HCEC 1CT (cell line): ENCODE results near the gene C19orf67.

ENCODE experiments used
- DNase-seq: peaks from one replicate; pipeline ENCODE4 v3.0.0-alpha.2; 2017

Gene C19orf67

DNA sequence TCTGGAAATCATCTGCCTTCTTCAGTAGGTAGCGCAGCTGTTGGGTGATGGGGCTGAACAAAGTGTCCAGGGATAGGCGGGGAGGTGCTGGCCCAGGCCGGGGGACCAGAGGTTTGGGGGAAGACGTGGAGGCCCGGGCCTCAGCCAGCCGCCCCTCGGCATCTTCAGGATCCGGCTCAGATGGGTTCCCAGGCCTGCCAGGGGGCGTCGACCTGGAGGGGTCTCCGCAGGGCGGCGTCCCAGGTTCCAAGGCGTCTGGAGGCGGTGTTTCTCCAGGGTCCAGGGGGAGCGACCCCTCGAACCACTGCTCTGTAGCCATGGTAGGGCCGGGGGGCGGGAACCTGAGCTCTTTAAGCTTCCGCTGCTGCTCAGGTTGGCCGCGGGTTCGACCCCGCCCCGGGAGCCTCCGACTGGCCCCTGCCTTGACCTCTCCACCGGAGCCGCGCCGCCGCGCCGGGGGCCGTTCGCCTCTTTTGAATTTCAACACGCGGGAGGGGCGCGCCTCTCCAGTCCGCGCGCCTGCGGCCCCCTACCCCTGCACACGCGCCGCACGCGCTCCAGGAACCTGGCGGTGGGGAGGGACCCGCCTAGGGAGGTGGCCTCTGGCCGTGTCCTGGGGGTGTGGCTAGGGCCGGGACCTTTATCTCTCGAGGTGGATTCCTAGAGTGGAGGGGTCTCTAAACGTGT lies at the start of gene C19orf67:
TSS of gene C19orf67 (minus strand) at position 475 of the 687 bp plus-strand sequence. CDS start at position 319, 156 bp downstream.
- no peak for DNase-seq

DNA sequence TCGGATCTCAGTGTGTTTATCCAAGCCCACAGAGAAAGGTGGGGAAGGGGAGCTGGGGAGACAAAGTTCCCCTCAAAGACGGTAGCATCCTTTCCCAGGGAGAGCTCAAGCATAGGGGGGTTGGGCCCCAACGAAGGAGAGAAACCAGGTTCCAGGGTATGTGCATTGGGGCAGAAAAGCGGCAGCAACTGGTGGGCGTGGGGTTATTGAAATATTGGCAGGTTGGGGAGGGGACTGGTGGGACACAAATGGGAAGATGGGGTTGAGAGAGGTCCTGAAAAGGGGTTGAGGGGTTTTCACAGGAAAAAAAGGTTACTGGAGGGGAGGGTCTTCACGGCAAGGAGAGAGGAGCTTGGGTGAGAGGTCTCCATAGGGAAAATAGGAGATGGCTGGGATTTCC lies 49.8 kb upstream of the C19orf67 start:
- no peak for DNase-seq

DNA sequence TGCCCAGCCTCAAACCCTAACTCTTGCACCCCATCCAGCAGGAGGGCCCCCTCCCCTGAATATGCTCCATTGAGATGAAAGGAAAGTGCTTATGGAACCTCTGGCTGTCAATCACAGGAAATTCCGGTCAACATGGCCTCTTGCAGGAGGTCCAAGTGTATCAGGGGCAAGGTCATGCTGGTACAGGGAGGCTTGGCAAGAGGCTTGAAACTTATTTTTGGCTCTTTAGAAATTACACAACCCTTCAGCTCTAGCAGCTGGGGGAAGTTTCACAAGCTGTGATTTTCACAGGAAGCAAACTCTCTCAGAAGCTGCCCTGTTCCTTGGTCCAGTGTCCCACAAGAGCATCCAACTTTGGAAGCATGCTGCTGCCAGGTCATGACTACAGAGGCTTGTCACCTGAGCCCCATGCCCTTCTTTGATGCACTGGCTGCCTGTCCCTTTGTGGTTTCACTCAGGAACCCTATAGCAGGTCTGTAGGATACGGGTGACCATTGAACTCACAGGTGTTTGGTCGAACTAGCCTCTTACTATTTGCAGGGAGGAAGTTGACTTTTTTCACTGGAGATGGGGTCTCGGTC lies 42.4 kb upstream of the C19orf67 start:
- no peak for DNase-seq

DNA sequence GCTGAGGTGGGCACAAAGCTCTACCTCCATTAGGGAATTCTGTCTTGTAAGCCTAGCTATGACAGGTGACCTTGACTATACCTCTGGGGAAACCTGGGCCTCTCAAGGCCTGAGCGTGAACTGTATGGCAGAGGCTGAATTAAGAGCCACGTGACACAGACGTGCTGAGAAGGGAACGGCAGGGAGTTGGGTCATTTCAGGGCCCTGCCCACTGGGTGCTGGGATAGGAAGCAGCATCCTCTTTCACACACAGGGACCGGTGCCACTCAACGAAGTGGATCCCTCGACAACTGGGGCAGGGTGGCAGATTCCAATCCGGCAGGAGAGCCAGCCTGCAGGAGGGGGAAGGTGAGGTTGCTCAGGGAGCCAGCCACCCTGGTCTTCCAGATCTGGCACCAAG lies 41.6 kb upstream of the C19orf67 start:
- DNase-seq = no peak

DNA sequence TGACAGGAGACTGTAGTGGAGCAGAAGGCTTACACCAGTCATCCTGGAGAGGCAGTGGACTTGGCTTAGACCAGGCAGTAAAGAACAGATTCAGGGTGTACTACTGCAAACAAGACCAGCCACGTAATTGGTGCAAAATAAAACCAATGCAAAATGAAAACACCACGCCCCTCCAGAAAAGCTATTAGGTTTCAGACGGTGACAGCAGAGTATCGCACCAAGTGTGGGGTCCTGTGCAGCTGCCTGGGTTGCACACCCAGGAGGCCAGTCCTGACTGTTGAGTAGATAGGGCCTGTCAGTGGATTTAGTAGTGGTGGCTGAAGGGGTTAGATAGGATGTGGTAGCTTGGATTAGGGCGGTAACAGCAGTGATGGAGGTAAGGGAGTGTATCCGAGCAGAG lies 37.3 kb upstream of the C19orf67 start:
- no peak for DNase-seq

DNA sequence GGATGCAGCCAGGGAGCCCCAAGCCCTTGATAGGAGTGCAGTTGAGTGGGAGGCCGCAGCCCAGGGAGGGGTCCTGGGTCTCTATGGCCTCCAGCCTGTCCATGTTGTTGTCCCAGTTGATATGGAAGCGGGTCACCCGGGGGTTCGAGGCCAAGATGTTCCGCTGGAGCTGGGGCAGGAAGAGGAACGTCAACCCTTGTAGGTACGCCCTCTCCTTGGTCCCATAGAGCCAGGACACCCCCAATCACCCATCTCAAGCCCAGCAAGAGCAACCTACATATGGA lies 34.9 kb upstream of the C19orf67 start:
- DNase-seq = no peak

DNA sequence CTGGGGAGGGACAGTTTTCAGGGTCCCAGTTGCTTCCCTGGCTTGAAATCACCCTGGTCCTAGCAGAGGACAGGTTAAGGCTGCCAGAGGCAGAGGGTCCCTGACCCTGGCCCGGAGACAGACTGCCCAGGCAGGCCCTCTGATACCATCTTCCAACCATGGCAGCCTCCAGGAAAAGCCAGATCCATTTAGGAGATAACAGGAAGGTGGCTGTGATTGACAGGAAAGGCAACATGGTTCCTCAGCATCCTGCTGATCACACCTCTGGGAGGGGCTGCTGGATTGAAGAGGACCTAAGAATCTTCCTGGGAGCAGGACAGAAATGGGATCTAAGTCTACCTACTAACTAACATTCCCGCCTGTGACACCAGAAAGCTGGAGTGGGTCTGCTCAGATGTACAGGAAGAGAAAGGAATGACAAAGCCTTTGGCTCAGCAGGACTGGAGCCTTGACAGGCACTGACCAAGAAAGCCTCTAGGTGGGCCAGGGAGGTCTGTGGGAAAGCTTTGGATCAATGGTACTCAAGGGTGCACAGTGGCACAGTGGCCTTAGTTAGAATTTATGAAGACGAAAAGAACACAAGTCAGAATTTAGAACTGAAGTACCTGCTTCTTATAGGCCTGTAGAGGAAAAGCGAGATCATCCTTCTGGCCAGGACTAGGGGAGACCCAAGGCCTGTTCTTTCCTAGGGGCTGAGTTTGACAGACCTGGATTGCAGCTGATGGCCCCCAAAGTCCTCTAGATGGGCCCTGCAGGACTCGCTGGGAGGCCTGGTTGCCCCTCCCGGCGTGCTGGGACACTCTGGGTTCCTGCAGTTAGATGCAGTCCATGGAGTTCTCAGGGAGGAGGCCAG lies 34.3 kb upstream of the C19orf67 start:
- DNase-seq = no peak

DNA sequence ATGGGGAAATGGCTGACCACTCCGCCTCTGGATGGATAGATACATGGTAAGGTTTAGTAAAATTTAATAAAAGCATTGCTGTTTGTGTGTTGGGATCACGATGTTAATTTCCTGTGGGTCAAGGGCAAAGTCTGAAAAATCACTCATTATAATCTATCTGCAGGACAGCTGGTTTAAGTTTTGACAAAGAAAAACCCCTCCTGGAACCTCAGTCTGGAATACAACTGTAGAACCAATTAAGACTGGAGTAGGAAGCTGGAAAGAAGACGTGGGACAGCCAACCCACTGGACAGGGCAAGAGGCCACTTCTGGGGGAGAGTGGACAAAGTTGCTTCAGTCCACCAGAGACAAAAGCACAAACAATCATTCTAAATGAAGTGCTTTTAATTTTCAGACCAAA lies 33.6 kb upstream of the C19orf67 start:
- DNase-seq = no peak

DNA sequence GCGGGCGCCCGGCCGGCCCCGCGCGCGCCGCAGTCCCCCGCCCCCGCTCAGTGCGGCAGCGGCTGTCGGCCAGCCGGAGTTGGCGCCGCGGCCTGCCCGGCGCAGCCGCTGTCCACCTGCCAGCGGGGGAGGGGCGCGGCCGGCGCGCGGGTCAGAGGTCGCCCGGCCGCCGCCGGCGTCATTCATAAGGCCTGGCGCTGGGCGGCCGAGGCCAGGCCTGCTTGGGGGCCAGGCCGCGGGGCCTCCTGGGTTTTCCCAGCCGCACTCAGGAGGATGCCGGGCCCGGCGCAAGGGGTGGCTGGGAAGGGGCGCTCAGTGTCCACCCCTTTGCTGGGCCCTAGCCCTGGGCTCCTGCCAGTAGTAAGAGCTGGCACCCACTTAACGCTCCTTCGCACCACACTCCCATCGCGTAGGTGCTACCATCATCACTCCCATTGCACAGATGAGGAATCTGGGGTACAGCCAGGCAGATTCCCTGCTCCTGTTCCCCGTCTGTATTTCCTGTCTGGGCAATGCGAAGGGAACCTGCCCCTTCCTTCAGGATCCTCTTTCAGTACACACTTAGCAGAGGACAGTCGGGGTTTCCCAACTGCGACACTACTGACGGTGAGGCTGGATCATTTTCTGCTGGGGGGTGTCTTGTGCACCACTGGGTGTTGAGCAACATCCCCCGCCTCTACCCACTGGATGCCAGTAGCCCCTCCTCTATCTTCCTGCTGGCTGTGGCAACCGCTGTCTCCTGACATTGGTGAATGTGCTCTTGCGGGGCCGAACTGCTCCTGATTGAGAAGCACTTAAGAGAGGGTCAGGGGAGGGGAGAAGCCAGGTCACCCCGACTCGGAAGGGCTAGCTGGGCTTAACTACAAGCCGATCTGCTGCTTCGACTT lies 32.8 kb upstream of the C19orf67 start:
- no peak for DNase-seq

DNA sequence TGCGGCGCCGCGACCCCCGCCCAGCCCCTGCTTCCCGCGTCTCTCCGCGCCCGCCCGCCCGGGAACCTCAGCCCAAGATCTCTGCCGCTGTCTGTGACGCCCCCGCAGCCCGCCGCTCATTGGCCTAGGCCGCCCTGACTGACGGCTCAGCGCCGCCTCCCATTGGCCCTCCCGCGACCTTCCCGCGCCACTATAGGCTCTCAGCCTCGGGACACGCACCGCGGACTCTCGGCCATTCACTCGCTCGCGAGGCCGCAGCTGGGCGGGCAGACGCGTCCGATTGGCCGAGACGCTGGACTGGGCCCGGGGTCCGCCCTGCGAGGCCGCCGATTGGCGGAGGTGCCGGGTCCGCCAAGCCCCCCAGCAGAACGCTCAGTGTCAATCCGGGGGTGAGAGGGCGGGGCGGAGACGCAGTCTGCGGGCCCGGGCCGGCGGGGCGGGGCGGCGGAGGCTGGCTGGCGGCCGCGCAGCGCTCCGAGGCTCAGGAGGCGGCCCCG lies 32.1 kb upstream of the C19orf67 start, which contains the start of gene PRKACA:
TSS of gene PRKACA (minus strand) at position 95 of the 497 bp plus-strand sequence. CDS start 215 bp downstream, outside the sequence.
- peak; percentile 99 for DNase-seq

DNA sequence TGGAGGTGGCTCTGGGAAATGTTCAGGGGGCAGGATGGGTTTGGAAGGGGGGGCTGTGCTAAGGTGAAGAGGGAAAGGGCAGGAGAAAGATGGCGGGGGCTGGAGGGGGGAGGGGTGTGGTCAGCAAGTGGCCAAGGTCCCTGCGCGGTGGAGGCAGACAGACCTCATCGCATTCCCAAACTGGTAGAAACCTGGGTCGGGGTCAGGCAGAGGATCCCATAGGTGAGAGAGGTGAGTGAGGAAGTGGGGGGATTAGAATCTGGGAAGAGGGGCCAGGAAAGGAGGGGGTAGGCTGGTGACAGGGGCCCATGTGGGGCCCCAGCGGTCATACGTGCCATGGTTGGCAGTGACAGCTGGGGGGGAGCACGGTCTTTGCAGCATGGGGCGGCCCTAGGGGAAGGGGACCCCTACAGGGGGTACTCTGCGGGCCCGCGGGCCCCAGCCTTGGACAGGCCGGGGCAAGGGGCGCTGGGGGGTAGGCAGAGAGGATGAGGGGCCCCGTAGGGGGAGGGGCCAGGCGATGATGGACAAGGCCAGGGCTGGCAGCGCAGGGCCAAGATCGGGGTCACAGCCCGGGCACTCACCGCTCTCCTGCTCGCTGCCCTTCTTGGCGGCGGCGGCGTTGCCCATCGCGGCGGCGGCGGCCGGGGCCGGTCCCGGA lies 31.5 kb upstream of the C19orf67 start:
- DNase-seq = no peak

DNA sequence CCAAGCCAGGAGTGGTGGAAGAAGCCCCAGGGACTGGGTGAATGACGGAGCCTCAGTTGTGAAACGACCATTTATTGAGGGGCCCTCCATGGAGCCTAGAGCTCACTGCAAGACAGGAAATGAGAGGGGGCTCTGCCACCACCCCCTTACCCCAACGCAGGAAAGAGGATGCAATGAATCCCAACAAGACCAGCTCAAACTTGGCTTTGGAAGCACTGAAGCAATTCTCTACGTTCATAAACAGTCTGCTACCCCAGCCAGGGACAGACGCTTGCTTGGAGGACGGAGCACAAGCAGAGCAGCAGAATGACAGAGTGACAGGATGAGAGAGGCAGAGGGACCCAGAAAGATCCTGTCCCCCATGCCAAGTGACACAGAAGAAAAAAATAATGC lies 30.9 kb upstream of the C19orf67 start:
- no peak for DNase-seq

DNA sequence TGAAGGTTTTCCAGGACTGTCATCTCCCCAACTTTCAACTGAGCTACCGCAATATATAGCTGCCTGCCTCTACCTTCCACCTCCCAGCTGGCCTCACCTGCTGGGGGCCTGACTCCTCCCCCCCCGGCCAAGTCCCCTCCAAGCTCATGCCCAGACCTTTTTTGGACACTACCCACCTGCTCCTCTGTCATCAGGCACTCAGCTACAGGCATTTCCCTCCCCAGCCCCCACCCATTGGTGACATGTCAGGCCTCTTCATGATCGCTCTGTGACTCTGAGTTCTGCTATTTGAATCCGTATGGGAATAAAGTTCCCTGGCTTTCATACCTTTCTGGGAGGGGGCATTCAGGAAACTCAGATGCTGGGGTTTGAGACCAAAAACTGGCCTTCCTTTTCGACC lies 30.2 kb upstream of the C19orf67 start:
- DNase-seq = no peak

DNA sequence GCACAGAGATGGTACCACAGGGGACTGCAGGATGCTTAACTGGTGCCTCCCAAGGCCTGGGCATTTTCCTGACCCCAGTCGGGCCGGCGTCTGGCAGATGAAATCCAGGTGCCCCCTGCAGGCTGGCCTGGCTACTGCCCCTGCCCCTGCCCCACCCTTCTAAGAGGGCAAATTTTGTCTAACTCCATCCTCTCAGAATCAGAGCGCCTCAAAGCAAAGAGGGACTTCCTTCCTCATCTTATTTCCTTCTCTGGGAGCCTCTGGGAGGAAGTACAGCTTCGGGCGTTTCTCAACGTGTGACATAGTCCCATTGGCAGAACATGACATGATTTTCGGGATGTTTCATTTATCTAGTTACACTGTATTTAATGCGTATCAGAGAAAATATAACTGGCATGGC lies 29.3 kb upstream of the C19orf67 start:
- DNase-seq = no peak

DNA sequence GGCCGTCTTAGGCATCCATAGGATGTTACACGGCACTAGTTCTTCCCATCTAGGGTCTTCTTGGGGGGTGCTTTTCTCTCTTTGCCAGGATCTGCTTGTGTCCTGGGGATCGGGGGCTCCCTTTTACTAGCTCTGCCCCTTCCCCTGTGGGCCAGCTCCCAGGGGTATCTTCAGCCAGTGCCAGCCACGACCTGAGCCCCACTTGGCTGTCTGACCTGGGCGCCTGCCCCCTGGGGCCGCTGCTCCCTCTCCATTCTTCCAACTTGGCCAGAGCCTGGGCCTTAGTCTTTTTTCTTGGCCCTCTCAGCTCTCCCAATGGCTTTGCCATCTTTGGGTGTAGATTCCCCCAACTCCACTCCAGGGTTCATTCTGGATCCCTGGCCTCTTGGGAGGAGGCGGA lies 28.9 kb upstream of the C19orf67 start:
- DNase-seq = no peak

DNA sequence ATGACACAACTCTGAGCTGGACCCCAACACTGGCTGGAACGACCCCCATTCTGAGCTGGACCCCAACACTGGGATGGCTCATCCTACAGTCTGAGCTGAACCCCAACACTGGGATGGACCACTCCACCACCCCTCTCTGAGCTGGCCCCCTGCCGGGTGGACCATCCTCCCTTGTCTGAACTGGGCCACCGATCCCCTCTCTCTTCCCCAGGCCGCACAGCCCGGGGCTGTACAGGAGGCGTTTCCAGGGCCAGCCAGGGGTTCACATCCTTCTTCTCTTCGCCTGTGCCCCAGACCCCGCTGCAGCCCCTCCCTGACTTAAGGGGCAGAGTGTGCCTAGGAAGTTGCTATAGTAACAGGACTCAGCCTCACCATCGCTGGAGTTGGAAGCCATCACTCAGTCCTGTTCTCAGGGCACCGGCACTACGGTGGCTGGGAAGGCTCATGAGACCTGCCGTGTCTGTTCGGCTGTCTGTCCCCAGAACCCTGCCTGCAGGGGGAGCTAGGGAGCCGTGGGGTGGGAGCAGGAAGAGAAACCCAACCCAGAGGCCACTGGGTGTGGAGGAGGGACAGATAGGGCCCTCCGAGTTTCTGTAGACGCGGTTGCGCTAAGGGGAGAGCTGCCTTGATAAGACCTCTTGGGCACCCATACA lies 28.3 kb upstream of the C19orf67 start:
- no peak for DNase-seq

DNA sequence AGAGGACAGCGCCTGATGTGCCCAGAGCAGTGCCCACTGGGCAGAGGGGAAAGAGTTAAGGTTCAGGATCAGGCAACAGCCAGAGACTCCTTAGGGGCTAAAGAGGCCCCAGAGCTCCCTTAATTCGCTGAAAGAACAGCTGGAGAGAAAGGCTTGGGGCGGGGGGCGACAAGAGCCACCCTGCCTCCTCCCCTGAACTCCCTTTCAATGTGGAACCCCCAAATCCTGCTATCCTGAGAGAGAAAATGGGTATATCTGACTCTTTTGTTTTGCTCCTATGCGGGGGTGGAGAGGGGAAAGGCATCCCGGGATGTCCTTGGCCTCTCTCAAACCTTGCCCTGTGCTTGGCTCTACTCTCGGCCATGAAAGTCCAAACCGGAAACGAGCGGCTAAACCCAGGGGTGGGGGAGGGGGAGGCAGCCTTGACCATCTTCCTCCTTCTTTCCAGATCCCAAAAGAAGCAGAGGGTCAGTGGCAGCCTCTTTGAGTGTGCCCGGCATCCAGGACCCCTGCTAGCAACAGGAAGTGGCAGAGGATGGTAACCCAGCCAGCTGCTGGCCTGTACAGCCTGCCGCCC lies 27.3 kb upstream of the C19orf67 start:
- no peak for DNase-seq

DNA sequence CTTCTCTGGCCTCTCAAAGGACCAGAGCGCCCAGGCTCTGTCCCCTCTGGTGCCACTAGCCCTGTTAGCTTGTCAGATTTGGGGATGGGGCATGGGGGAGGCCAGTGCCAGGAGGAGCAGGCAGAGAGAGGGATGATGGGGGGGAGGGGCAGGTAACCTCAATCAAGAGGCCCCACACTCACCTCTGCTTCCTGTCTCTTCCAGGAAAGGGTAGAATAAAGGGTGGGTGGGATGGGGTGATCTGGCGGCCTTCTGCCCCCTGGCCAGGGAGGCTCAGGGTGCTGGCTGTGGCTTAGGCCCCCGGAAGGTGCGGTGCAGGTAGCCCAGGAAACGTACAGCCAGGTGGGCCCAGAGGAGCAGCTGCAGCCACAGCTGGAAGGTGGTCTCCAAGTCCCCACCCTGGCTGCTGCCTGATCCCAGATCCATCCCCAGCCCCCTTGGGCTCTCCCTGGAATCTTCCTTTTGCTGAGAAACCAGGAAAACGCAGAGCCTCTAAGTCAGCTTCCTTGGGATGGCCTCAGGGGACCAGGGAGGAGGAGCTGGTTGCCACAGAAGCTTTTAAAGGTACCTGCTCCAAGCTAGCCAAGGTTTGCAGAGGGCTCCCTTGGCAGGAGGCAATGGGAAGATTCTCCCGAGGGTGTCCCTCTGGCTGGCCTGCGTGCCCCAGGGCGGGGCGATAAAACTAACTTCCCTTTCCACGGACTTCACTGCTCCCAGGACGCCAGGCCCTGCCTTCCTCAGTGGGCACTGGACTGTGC lies 26.6 kb upstream of the C19orf67 start:
- no peak for DNase-seq

DNA sequence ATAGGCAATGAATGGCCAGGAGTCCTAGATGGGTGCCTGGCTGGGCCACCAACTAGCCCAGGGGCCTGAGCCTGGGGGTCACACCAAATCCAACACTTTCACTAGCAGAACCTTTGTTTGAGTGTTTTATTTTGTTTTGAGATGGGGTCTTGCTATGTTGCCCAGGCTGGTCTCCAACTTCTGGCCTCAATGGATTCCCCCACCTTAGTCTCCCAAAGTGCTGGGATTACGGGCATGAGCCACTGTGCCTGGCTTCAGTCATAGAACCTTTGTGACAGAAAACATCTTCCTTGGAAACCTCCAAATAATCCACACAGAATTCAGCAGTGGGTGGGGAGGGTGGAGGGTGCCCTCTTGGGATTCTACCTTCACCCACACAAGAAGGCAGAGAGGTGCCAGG lies 25.9 kb upstream of the C19orf67 start:
- no peak for DNase-seq

DNA sequence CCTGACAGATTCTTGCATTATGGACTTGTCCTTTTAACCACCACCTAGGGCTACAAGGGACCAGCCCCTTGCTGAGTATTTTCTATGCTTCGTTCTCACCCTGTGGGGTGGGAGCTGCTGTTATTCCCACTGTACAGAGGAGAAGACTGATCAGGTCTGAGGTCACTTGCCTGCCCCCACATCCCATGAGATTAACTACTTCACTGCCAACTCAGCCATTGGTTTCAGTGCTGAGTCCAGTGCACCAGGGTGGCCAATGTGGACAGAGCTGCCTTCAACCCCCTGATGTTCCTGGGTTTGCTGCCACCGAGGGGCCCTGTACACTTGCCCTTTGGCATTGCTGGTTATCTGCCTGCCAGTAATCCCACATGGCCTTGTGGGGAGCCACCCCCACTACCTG lies 25.1 kb upstream of the C19orf67 start:
- DNase-seq = no peak
